ENCODE measurements around the gene DGKE. TPM values are rescaled to one million over a fixed set of nuclear protein-coding genes. Genes with fewer than 3 reads are reported as not detected.

Gene DGKE
- total and polyA plus RNA-seq, 2 of the 13 experiments (the other 11 are each of a cell fraction or from before 2014, with no cell fraction given), result 3.2 to 5.3 TPM

- TF ChIP-seq HMG20B (CRISPR knock-in tag; conservative IDR thresholded peaks at IDR 0.05) (no peak), ZNF101 (CRISPR knock-in tag; IDR thresholded peaks at IDR 0.05; ENCODE audit: borderline replicate concordance, low read depth) (no peak), ZBTB2 (CRISPR knock-in tag; IDR thresholded peaks at IDR 0.05; ENCODE audit: low read depth) (no peak), HMGXB4 (CRISPR knock-in tag; IDR thresholded peaks at IDR 0.05; ENCODE audit: borderline replicate concordance in 1 of 2, low read depth in 1 of 2) (no peak), ZNF274 (CRISPR knock-in tag; IDR thresholded peaks at IDR 0.05) (no peak), SP5 (CRISPR knock-in tag; IDR thresholded peaks at IDR 0.05; ENCODE audit: borderline replicate concordance, low read depth) (no peak), ZFP36 (IDR thresholded peaks at IDR 0.05; ENCODE audit: borderline replicate concordance, low read depth, low read length, partially characterized antibody) (no peak), TRIM24 (CRISPR knock-in tag; IDR thresholded peaks at IDR 0.05) (no peak), CHD2 (IDR thresholded peaks at IDR 0.05; ENCODE audit: low read depth, low read length) (no peak), SNRNP70 (IDR thresholded peaks at IDR 0.05; ENCODE audit: low read depth, low read length) (no peak), ZNF362 (CRISPR knock-in tag; IDR thresholded peaks at IDR 0.05; ENCODE audit: borderline replicate concordance) (no peak), ZMAT5 (CRISPR knock-in tag; IDR thresholded peaks at IDR 0.05; ENCODE audit: borderline replicate concordance, low read depth) (no peak), ZNF530 (CRISPR knock-in tag; IDR thresholded peaks at IDR 0.05; ENCODE audit: low read depth) (no peak), CCAR2 (optimal IDR thresholded peaks at IDR 0.05; ENCODE audit: low read depth, low read length) (no peak), ZNF260 (CRISPR knock-in tag; IDR thresholded peaks at IDR 0.05; ENCODE audit: borderline replicate concordance, low read depth) (no peak), TBP (CRISPR knock-in tag; IDR thresholded peaks at IDR 0.05) (no peak), ZZZ3 (CRISPR knock-in tag; IDR thresholded peaks at IDR 0.05; ENCODE audit: borderline replicate concordance) (no peak), SRY (CRISPR knock-in tag; IDR thresholded peaks at IDR 0.05) (no peak), MAF1 (CRISPR knock-in tag; IDR thresholded peaks at IDR 0.05; ENCODE audit: borderline replicate concordance) (no peak), MYC (CRISPR knock-in tag; IDR thresholded peaks at IDR 0.05; ENCODE audit: borderline replicate concordance) (no peak), JDP2 (CRISPR knock-in tag; IDR thresholded peaks at IDR 0.05; ENCODE audit: borderline replicate concordance) (no peak), HDAC2 (CRISPR knock-in tag; IDR thresholded peaks at IDR 0.05) (no peak), JUND (CRISPR knock-in tag; IDR thresholded peaks at IDR 0.05) (no peak), PCBP2 (optimal IDR thresholded peaks at IDR 0.05; ENCODE audit: low read depth, low read length, poor library complexity, severe bottlenecking) (no peak), ZNF7 (CRISPR knock-in tag; IDR thresholded peaks at IDR 0.05) (0 out of 2 replicates have a peak, but pooled peaks have one; percentile 5), SMAD3 (CRISPR knock-in tag; IDR thresholded peaks at IDR 0.05) (no peak), STAT5B (CRISPR knock-in tag; IDR thresholded peaks at IDR 0.05) (no peak)
Measured at GRCh38 chr17:56910509-56911235, 76.7 kb downstream of the DGKE start (continued).

Data from HepG2 (cell line).